HG03196 (cell line): ENCODE data around the gene IP6K3.

Experiments
- ATAC-seq: cut with Tn5 transposase; IDR thresholded peaks from one replicate; pipeline ENCODE4 v1.9.1; 2021; ENCODE audit not compliant: unreplicated experiment

Gene IP6K3

DNA sequence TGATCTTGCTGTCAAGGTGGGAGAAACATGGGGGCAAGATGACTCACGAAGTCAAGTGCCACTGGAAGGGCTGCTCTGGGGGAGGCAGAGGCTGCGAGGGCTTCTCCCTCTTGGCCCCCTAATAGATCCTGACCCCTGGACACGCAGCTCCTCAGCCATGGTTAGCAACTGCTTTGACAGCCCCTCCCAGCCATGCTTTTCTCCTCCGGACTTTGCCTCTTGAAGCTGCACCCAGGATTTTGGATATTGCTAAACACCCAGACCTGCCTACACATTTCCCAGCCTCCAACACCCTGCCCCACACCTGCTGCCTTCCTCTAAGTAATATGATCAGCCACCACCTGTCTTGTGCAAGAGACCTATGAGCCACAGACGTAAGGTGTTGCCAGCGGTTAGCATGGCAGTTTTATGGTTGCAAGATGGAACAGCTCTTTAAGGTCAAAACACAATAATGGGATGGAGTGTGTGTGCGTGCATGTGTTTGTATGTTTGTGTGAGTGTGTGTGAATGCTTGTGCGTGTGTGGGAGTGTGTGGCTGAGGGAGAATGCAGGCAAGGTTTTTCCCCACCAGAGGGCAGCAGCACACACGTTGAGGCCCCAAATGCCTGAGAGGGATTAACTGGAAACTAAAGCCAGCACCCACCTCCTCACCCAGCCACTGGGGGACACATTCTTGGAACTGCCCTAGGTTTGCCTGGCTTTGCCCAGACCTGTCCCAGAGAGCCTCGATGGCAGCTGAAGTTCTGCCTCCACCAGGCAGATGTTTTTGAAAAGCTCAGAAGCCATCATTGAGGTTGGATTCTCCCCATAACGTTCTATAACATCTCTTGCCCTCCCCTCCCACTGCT is 2.5 kb downstream of the IP6K3 start:
- ATAC-seq, result no peak

- ATAC-seq, result no peak
Measured at GRCh38 chr6:33742837-33743236, 3.9 kb downstream of the IP6K3 start.

DNA sequence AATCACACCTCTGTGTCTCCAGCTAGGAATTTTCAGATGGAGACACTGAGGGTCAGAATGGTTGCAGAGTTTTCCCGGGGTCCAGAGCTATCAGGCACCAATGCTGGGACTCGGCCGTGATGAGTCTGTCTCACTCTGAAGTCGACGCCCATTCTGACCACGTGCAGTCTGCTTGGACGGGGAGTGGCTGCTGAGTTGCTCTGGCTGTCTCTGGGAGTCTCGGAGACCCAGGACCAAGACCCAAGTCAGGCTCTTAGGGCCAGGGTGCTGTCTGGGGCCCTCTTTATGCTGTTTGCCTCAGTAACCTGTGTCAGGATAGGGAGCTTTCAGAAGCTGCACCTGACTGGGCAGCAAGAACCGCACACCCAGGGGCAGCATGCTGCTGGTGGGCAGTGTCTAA is 4.6 kb downstream of the IP6K3 start:
- ATAC-seq, result no peak

DNA sequence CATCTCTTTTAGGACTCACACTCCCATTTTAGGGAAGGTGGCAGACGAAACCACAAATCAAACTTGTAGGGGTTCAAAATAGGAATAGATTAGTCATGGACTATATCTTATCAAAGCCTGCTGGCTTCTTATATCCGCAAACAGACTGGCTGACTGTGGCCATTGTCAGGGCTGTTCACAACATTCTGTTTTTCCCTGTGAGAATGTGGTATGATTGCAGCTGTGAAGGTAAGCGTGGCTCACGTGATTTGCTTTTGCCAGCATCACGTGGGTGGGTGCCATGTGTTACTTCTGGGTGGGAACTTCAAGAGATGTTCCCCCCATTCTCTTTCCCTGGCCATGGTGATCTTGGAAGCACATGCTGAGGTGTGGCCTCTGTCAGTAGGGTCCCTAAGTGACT is 5.9 kb downstream of the IP6K3 start:
- ATAC-seq, result no peak

DNA sequence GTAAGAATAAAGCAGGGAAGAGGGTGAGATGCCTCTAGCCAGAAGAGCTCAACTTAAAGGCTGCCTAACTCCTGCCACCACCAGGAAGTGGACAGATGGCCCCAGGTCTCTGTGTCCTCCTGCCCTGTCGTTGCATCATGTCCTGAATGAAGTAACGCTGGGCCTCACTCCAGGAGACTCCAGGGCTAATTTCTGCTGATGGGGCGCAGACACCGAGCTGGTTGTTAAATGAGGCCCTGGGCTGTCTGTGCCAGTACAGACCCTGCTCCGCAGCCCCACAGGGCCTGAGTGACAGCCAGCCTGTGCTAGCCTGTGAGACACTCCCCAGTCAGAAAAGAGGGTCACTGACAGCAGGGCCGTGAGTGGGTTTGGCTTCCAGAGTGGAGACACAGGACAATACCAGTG is 6.5 kb downstream of the IP6K3 start:
- no peak for ATAC-seq

- no peak for ATAC-seq
Measured at GRCh38 chr6:33739571-33739970, 7.1 kb downstream of the IP6K3 start.

DNA sequence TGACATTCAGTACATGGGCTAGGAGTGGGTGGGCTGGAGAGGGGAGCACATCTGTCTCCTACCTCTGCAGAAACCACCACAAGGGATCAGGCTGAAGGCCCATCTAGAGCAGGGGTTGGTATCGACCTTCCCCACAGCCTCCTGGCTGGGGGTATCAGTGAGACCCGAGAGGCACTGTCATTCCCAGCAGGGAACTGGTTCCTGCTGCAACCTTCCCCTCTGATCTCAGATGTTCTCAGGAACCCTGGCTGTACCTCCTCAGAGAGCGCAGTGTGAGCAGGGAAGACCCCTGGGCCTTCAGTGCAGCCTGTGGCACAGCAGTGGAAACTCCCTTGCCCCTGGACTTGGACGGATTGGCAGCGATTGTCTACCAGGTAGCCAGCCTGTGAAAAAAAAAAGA is 7.8 kb downstream of the IP6K3 start:
- ATAC-seq, result no peak

DNA sequence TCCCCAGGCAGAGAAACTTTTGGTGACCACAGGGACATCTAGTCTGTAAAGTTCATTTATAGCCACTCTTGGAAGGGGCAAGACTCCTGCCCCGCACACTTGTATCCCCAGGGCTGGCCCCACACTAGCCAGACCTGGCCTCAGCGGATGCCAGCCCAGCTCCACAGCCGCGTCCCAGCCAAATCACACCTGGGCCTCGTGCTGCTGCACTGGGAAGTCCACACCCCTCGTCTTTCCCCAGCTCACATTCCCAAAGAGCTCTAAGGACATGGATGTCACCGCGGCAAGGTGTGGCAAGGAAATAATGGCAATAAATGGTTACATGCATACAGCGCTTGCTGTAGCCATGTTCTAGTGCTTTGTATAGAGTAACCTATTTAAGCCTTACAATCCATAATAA is 8.6 kb downstream of the IP6K3 start:
- no peak for ATAC-seq

DNA sequence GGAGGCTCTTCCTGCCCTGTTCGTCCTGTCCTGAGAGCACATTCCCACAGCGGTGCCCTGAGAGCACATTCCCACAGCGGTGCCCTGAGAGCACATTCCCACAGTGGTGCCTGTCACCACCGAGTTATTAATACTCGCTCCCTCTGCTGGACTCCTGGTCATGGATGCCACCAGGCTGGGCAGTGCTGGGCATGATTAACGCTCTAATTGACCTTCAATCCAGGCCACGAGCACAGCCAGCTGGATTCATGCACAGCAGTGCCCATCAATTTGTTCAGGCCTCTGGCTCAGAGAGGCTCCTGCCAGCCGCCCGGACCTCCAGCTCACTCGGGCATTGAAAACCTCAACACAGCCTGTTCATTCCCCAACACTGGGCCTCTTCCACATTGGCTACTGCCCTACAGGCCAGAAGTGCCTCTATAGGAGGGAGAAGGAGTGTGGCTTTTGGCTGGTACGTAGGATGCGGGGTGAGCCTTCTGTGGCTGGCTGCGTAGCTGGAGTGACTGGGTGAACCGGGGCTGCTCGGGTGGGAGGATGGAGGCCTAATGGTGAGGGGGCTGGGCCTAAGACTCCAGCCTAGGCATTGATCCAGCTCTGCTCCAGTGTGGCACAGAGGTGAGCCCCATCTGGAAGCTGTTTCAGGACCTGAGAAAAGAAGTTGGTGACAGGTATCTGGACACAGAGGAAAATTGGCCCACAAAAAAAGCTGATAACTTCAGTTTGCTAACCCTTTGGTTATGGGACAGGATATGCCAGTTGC is 9.3 kb downstream of the IP6K3 start:
- ATAC-seq, result no peak

DNA sequence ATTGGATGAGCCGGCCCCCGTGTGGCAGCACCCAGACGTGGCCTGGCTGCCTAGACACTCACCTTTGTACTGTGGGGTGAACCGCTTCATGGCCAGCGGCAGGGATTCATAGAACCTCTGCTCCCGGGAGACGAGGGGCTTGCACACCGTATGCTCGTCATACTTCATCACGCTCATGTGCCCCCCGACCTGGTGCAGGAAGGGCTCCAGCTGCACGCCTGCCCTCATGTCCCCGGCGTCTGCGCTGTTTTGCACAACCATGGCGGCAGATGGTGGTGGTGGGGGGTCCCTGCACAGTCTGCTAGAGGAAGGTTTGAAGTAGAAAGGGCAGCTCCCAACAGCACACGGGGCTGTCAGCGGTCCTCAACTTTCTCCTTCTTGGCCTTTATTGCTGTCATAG is 11.5 kb downstream of the IP6K3 start:
- no peak for ATAC-seq

- ATAC-seq, result no peak
Measured at GRCh38 chr6:33733709-33734007, 13.0 kb downstream of the IP6K3 start.

DNA sequence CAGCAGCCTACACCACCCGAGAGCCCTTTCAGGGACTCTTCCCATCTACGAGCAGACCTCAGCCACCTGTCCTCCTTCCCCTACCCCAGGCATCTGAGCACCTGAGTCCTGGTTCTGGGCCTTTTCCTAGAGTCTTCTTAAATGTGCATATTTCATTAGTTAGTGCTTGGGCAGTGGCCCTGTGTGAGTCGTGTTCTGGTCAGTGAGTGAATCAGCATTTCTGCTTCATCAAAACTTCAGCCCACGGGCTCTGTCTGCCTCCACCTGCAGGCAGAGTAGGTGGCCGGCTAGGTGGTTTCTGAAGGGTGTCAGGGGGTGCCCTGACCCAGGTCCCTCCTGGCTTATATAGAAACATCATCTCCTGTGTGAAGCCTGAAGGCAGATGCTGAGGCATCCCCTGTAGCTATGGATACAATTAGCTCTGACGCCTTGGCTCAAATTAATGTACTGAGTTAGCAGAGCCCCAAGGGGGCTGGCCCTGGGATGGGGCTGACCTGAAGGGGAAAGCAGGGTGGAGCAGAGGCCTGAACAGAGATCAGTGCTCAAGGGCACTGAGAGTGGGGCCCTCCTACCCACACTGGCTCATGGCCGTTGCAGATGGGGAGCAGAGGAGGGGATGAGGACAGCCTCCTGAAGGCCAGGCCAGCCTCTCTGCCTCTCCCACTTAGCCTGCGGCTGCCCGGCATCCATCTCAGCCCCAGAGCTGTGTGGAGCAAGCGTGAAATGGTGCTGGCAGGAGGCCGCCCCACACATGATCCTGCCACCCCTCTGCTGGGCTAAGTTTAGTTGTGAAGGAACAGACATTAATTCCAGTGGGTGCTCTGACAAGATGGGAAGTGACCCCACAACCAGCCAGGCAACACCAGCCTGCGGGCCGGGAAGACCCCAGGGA is 13.6 kb downstream of the IP6K3 start:
- ATAC-seq, result no peak

DNA sequence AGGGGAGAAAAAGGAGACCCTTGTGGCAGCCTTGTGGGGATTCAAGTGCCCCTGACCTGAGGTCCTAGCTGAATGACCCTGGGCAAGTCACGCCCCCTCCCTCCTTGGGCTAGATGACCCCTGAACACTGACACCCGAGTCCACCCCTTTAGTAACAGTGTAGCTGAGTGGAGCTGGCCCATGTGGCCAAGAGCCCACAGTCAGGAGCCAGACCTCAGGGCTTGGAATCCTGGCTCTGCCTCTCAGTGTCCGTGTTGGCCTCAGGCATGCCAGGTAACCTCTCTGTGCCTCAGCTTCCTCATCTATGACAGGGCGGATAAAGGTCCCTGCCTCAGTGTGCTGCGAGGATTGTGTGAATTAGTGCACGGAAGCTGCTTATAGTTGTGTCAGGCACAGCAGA is 14.3 kb downstream of the IP6K3 start:
- ATAC-seq, result no peak

- no peak for ATAC-seq
Measured at GRCh38 chr6:33731751-33732282, 14.9 kb downstream of the IP6K3 start.

DNA sequence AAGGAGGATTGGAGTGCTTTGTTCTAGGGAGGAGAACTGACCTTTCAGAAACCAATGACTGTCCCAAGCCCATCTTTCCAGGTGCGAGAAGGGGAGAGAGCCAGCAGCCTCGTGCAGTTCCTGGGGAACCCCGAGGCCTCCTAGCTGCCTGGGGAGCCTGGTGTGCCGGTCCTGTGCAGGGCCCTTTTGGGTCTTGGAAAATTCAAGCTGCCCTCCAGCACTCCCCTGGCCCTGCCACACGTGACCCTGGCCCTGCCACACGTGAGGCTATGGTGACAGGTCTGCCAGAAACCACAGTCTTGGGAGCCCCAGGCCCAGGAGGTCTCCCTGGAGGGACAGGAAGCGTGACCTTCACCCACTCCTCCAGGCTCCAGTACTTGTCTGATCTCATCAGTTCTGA is 15.7 kb downstream of the IP6K3 start:
- ATAC-seq, result no peak

- ATAC-seq, result no peak
Measured at GRCh38 chr6:33730611-33731010, 16.1 kb downstream of the IP6K3 start.

- no peak for ATAC-seq
Measured at GRCh38 chr6:33729059-33729458, 17.6 kb downstream of the IP6K3 start.

DNA sequence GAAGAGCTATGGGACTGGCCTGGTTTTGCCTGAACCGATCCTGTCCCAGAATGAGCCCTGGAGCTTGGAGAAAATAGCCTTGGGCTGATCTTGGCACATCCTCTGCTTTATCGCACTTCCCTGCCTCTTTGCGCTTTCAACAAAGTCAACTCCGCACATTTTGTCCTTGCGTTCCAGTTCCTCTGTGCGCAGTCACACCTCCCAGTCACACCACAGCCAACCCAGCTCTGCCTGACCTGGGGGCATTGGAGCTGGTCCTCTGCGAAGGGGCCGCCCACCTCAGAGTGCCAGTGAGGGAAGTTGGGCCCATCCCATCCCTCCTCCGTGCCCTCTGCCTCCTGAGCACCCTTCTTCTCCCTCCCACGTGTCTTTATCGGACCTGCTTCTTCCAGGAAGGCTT is 18.3 kb downstream of the IP6K3 start:
- ATAC-seq, result no peak

DNA sequence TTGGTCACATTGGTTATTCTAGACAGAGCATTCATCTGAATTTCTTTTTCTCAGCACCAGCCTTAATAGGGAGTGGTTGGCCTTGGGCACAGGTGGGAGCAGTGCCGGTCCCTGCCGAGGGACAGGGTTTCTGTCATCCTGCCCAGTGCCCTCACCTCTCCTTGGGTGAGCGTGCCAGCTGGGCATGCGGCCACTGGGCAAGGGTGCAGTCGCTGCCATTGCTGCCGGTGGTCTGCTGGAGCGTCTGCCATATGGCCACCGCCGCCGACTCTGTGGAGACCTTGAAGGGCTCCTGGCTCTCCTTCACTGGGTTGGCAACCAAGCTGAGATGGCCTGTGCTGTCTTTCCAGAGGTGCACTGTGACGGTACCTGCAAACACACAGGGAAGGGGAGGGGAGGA is 18.8 kb downstream of the IP6K3 start:
- no peak for ATAC-seq

DNA sequence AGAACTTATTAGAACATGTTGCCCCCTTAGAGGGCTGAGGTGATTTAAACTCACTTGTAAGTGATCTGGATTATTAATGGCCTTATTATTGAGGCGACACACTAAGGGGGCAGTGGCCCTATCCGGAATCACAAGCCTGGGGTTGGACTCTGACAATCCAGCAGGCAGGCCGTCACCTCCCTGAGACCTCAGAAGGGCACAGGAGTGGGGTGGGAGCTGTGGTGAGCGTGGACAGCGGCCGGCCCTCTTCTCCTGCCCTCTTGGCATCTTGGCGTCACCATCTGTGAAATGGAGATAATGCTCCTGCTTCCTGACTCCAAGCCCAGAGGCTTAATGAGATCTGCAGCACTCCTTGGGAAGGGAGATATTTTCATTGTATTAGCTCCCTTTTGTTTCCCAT is 19.6 kb downstream of the IP6K3 start:
- ATAC-seq, result no peak

GRCh38 chr6:33726696-33727095 is 20.0 kb downstream of the IP6K3 start:
- ATAC-seq, result no peak
